Measurements from ENCODE around the gene KRTAP10-10. TPM values are rescaled to one million over a fixed set of nuclear protein-coding genes. Genes with fewer than 3 reads are reported as not detected.
"Not testable (repeated sequence)": the region's sequence is repeated elsewhere in the genome, so short reads cannot be mapped to it uniquely, and the experiment has no call there.

Gene KRTAP10-10
- total and polyA plus RNA-seq, 2 donors = not detected

DNA sequence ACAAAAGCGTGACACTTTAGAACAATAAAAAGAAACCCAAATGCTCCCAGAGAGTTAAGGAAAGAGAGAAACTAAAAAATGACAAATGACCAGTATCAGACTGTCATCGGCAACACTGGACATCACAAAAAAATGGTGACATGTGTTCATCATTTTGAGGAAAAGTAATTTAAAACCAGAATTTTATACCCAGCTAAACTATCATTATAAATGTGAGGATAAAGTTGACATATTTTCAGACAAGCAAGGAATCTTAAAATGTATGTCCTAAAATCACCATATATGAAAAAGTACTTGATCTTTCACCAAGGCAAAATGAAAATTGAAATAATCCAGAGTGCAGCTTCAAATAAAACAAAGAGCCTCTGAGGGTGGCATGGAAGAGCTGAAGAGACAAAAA is 7.7 kb downstream of the KRTAP10-10 start:
- Histone ChIP-seq H3K27ac (ENCODE audit: low read depth) (no peak overlapping the region), H3K36me3 (ENCODE audit: insufficient read depth) (no peaks in the 10 kb centered on the region), H3K4me3 (ENCODE audit: low read depth, low read length) (no peak overlapping the region), H3K4me1 (ENCODE audit: insufficient read depth) (no peaks in the 10 kb centered on the region)
- DNase-seq (ENCODE audit: extremely low spot score) = no peak
- 48% methylated on average over 2 of the region's 2 CpGs for WGBS

DNA sequence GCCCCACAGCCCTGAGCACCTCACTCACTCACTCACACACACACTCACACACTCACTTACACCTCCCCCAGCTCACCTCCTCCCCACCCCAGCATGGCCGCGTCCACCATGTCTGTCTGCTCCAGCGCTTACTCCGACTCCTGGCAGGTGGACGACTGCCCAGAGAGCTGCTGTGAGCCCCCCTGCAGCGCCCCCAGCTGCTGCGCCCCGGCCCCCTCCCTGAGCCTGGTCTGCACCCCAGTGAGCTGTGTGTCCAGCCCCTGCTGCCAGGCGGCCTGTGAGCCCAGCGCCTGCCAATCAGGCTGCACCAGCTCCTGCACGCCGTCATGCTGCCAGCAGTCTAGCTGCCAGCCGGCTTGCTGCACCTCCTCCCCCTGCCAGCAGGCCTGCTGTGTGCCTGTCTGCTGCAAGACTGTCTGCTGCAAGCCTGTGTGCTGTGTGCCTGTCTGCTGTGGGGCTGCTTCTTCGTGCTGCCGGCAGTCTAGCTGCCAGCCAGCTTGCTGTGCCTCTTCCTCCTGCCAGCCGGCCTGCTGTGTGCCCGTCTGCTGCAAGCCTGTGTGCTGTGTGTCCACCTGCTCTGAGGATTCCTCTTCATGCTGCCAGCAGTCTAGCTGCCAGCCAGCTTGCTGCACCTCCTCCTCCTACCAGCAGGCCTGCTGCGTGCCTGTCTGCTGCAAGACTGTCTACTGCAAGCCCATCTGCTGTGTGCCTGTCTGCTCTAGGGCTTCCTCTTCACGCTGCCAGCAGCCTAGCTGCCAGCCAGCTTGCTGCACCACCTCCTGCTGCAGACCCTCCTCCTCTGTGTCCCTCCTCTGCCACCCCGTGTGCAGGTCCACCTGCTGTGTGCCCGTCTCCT is 9.4 kb downstream of the KRTAP10-10 start, which contains the start of gene KRTAP10-11:
Gene KRTAP10-11, plus strand, starts transcription at position 49 of the 856 bp plus-strand sequence. Its CDS starts 45 bp downstream, at position 94.
- not testable (repeated sequence) for DNase-seq (ENCODE audit: extremely low spot score); H3K4me1 ChIP-seq (ENCODE audit: insufficient read depth); H3K27ac ChIP-seq (ENCODE audit: low read depth); H3K4me3 ChIP-seq (ENCODE audit: low read depth, low read length); H3K36me3 ChIP-seq (ENCODE audit: insufficient read depth)
- WGBS = 76% methylated on average over 21 of the region's 21 CpGs

GRCh38 chr21:44647222-44647552 is 10.0 kb downstream of the KRTAP10-10 start:
- Histone ChIP-seq H3K4me3 (ENCODE audit: low read depth, low read length) (no peak overlapping the region), H3K4me1 (ENCODE audit: insufficient read depth) (no peaks in the 10 kb centered on the region), H3K27ac (ENCODE audit: low read depth) (no peak overlapping the region), H3K36me3 (ENCODE audit: insufficient read depth) (no peaks in the 10 kb centered on the region)
- WGBS = 56% methylated on average over 8 of the region's 8 CpGs
- DNase-seq (ENCODE audit: extremely low spot score) = no peak

- Histone ChIP-seq H3K4me1 (ENCODE audit: insufficient read depth) (no peaks in the 10 kb centered on the region), H3K36me3 (ENCODE audit: insufficient read depth) (no peaks in the 10 kb centered on the region), H3K4me3 (ENCODE audit: low read depth, low read length) (no peak overlapping the region), H3K27ac (ENCODE audit: low read depth) (no peak overlapping the region)
- no peak for DNase-seq (ENCODE audit: extremely low spot score)
- 74% methylated on average over 33 of the region's 33 CpGs for WGBS
These were observed 11.6 kb downstream of the KRTAP10-10 start for GRCh38 chr21:44648557-44649311.

DNA sequence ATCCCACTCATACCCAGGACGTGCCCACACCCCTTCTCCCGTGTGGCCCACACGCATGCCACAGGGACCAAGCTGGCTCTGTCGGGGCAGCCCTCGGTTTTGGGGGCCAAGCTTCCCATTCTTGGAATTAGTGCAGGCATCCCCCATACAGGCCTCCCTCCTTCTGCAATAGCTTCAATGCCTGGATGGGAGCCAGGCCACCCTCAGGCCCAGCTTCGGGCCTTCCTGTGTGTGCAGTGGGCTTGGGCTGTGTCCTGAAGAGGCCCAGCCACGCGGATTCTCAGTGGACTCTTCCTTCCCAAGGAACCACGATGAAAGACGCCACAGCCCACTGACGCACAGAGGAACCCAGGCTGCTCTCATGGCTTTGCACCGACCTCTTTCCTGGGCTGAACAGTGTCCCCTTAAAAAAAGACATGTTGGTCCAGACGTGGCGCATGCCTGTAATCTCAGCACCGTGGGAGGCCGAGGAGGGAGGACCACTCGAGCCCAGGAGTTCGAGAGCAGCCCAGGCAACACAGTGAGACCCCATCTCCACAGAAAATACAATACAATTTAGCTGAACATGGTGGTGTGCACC is 12.5 kb downstream of the KRTAP10-10 start:
- Histone ChIP-seq H3K4me1 (ENCODE audit: insufficient read depth) (no peaks in the 10 kb centered on the region), H3K36me3 (ENCODE audit: insufficient read depth) (no peaks in the 10 kb centered on the region), H3K4me3 (ENCODE audit: low read depth, low read length) (no peak overlapping the region), H3K27ac (ENCODE audit: low read depth) (no peak overlapping the region)
- DNase-seq (ENCODE audit: extremely low spot score) = no peak
- WGBS = 76% methylated on average over 18 of the region's 18 CpGs

DNA sequence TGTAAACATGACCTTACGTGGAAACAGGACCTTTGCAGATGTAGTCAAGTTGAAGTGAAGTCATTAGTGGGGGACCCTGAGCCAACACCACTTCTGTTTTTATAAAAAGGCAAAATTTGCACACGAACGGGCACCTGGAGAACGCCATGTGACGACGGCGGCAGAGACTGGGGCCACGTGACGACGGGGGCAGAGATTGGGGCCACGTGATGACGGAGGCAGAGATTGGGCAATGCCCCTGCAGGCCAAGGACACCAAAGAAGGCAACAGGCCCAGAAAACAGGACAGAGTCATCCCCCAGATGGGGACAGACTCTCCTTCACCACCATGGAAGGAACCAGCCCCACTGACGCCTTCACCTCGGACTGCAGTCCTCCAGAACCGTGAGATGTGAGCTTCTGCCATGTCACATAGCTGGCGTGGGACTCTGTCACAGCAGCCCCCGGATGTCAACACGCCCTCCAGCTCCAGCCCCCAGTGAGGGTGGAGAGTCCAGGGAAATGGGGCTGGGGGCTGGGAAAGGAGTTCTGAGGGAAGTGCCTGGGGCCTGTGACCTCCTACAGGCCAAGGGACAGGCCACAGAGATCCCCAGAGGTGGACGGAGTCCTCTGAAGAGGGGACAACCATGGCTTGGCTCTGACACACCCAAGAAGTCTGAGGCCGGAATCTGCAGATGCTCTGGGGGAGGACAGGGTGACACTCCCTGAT is 13.3 kb downstream of the KRTAP10-10 start:
- WGBS = 89% methylated on average over 20 of the region's 20 CpGs
- no peak overlapping the region for H3K4me3 ChIP-seq (ENCODE audit: low read depth, low read length)
- no peaks in the 10 kb centered on the region for H3K4me1 ChIP-seq (ENCODE audit: insufficient read depth)
- no peak for DNase-seq (ENCODE audit: extremely low spot score)
- H3K36me3 ChIP-seq (ENCODE audit: insufficient read depth) = no peaks in the 10 kb centered on the region
- H3K27ac ChIP-seq (ENCODE audit: low read depth) = no peak overlapping the region

GRCh38 chr21:44650973-44651675 is 14.0 kb downstream of the KRTAP10-10 start:
- DNase-seq (ENCODE audit: extremely low spot score) = no peak
- WGBS = 90% methylated on average over 12 of the region's 12 CpGs

GRCh38 chr21:44653123-44653522 is 16.0 kb downstream of the KRTAP10-10 start:
- H3K36me3 ChIP-seq (ENCODE audit: insufficient read depth) = no peaks in the 10 kb centered on the region
- no peak overlapping the region for H3K4me3 ChIP-seq (ENCODE audit: low read depth, low read length)
- DNase-seq (ENCODE audit: extremely low spot score) = no peak
- WGBS = 46% methylated on average over 14 of the region's 14 CpGs
- no peak overlapping the region for H3K27ac ChIP-seq (ENCODE audit: low read depth)
- H3K4me1 ChIP-seq (ENCODE audit: insufficient read depth) = no peaks in the 10 kb centered on the region

More at GRCh38 chr21:44650973-44651675, 14.0 kb downstream of the KRTAP10-10 start:
- H3K36me3 ChIP-seq (ENCODE audit: insufficient read depth) = no peaks in the 10 kb centered on the region
- H3K4me3 ChIP-seq (ENCODE audit: low read depth, low read length) = no peak overlapping the region
- H3K27ac ChIP-seq (ENCODE audit: low read depth) = no peak overlapping the region
- no peaks in the 10 kb centered on the region for H3K4me1 ChIP-seq (ENCODE audit: insufficient read depth)

DNA sequence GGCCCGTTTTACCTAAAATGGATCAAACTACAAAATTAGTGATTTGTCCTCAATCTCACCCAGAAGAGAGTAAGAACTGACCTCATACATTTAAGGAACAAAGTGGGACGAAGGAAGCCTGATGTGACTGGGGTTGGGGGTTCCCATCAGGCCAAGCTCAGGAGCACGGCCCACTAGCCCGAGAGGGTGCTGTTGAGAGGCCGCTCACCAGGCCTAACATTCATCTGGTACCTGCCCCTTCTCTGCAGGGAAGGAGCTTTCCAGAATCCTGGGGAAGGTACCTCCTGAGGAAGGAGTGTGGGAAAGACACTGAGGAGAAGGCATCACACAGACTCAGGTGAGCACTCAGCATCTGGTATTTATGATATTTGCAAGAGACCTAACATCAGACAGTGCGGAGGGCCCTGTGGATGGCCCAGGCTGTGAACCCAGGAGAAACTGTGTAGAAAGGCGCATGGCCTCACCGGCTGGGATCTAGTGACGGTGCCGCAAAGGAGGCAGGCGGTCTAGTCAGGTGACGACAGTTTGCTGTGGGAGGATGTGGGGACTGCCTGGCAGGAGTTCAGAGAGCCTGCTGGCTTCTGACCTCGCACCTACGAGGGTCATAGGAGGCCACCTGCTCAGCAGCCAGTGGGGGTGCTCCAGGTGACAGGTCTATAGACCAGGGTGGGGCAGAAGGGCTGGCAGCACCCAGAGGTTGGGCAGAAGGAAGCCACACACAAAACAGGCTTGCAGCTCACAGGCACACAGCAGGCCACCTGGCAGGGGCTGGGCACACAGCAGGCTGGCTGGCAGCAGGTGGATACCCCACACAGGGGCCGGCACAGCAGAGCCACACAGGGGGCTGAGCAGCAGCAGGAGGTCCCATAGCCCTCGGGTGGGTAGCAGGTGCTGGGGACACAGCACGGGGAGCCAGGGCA is 16.8 kb downstream of the KRTAP10-10 start:
- no peaks in the 10 kb centered on the region for H3K4me1 ChIP-seq (ENCODE audit: insufficient read depth)
- no peak overlapping the region for H3K27ac ChIP-seq (ENCODE audit: low read depth)
- H3K36me3 ChIP-seq (ENCODE audit: insufficient read depth) = no peaks in the 10 kb centered on the region
- no peak overlapping the region for H3K4me3 ChIP-seq (ENCODE audit: low read depth, low read length)
- no peak for DNase-seq (ENCODE audit: extremely low spot score)
- 72% methylated on average over 17 of the region's 17 CpGs for WGBS

GRCh38 chr21:44654576-44655175 is 17.5 kb downstream of the KRTAP10-10 start, which contains the start of gene KRTAP12-4:
Gene KRTAP12-4 (minus strand): TSS chr21:44654659. CDS start chr21:44654614, 45 bp downstream.
- H3K27ac ChIP-seq (ENCODE audit: low read depth) = no peak within 1 kb of the TSS
- DNase-seq (ENCODE audit: extremely low spot score) = no peak
- no peaks in the 10 kb centered on the region for H3K36me3 ChIP-seq (ENCODE audit: insufficient read depth)
- H3K4me3 ChIP-seq (ENCODE audit: low read depth, low read length) = no peak within 1 kb of the TSS
- 70% methylated on average over 9 of the region's 9 CpGs for WGBS
- H3K4me1 ChIP-seq (ENCODE audit: insufficient read depth) = no peaks in the 10 kb centered on the region

- no peak overlapping the region for H3K27ac ChIP-seq (ENCODE audit: low read depth)
- no peak for DNase-seq (ENCODE audit: extremely low spot score)
- H3K4me3 ChIP-seq (ENCODE audit: low read depth, low read length) = no peak overlapping the region
- 58% methylated on average over 1 of the region's 1 CpG for WGBS
- no peaks in the 10 kb centered on the region for H3K36me3 ChIP-seq (ENCODE audit: insufficient read depth)
- no peaks in the 10 kb centered on the region for H3K4me1 ChIP-seq (ENCODE audit: insufficient read depth)
These were observed 19.7 kb downstream of the KRTAP10-10 start for GRCh38 chr21:44656868-44657267.

Measured in urinary bladder (tissue), 4 donors.